ENCODE data around the gene FANCC.

The FANCC gene

DNA sequence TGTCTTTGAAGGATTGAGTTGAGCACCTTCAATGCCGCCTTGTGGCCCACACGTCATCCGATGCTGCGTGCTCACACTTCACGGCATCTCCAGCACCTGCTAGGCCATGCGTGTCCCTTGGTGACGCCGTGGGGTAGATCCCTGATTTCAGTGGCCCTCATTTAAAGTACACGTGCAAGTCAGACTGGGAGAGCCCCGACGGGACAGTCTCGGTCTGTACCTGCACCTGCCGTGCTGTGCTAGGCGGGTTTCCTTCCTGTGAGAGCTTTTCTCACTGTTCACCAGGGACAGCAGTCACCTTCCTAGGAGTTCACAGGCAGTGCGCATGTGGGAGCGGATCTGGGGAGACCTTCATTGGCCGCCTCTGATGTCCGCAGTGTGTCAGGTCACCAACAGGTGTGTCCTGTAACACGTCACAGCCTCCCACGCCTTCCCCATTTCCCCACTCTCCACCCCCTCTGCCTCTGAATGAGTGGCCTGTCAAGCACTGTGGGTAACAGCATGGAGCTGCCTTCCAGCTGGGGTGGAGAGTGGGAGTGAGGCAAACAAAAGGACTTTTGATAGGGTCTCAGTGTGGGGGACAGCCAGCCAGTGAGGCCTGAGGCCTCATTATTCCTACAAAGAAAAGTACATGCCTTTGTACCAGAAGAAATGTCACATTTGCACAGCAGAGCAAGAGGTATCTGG, 236.4 kb downstream of the FANCC start:
- DNase-seq, result no peak

DNA sequence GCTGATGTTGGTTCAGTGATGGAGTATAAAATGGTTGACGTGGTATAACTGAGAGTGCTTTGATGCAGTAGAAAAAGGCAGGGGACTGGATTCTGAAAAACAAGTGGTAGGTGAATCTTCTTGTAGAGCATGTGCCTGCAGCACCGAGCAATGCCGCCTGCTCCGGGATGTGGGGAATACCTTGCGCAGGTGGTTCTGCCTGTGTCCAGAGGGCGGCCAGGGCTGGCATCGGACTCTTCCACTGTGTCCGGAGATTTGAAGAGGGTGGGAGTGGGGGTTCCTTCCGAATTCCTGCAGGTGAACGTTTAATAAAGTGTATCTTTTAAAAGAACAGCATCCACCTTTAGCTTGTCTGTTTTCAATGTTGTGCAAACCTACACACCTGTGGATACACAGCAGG, 238.0 kb downstream of the FANCC start:
- no peak for DNase-seq

DNA sequence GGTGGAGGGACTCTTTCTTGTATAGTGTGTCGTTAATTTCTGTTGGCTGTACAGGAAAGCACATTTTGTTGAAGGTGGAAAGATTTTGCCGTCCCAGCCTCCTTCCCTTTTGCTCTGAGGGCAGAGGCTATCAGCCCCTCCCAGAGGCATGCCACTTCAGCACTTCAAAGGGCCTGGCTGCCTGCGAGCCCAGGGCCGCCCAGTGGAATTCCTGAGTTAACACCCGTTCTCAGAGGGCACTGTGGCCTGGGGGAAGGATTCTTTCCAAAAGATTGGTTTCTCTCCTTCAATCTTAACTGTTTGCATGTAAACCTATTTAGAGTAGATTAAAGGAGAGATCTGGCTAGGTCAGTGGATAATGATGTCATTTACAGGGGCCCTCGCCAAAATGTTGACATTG, 238.6 kb downstream of the FANCC start:
- no peak for DNase-seq

DNA sequence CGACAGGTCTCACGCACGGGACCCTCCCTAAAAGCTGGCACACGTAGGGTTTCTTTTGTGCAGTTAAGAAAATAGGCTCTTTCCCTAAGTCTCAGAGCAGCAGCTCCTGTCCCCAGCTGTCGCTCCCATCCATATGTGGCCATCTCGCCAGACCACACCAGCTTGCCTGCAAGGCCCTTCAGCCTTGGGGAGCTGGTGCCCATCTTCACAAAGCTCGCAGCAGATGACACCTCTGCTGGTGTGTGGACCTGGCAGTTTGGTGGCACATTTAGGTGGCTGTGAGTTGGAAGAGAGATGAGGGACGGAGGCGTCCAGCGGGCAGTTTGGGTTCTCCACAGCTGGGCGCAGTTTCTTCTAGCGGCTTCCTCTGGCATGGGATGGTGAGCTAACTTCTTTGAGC, 239.0 kb downstream of the FANCC start:
- no peak for DNase-seq

DNA sequence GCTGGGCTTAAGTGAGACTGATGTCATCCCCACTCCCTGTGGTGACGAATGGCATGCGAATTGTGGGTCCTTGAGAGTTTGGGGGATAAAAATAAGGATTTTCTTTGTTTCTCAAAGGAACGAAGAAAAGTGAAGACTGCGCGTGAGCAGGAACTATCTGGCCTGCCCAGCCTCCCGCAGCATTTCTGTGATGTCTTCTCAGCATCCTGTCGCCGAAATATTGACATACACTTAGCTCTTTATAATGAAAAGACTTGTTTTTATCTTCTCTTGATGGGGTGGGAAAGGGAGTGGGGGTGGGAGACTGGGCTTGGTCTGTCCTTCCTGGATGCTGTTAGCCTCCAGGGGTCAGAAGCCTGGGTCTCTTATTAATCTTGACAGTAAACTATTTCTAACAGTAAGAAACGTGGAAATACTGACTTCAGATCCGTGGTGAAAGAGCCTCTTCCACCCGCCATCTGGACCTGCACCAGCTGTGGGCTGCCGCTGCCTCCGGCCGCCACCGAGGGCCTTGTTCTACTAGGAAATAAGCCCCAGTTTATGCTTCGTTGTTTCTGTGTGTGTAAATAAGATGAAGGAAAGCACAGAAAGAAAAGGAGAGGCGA, 239.6 kb downstream of the FANCC start:
- no peak for DNase-seq

DNA sequence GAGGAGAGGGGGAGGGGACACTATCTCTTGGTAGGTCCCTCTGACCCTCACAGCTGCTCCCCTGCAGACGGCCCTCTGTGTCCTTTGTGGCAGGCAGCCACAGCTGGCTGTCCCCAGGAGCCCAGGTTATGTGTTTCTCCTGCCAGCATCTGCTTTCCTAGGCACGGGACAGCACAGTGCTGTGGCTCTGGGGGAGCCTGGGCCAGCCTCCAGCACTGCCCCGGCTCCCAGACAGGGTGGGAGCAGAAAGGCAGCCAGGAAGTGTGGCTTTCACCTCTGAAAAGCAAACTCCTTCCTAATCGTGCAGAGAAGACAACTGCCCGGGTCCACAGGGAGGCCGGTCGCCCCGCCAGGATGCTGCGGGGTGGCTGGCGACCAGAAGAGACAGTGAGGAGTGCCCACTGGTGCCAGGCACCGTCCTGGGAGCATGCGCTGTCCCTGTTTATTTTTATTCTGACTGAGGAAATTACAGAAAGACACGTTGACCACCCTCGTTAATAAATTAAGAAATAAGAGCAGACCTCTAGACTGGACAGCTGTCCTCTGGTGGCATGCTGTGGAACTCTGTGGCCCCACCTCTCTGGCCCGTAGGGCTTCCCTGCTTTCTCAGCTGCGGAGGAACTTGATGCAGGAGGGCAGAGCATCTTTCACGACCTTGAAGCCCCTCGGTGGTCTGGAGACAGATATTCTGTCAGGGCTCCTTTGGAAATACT, 240.3 kb downstream of the FANCC start:
- DNase-seq, result no peak

DNA sequence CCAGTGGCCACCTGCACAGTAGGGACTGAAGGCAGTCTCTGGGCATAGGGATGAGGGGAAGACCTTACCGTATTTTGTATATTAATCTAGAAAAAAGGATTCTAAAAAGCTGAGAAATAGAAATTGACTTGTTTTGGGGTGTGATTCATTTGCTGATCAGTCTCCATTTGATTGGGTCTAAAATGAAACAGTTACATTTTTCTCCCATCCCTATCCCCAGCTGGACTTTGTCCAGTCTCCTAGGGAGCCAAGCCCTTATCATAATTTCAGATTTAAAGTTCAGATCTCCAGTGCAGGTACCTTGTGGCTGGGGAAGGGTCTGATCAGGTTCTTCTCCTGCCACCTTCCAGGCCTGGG, 240.8 kb downstream of the FANCC start:
- no peak for DNase-seq

DNA sequence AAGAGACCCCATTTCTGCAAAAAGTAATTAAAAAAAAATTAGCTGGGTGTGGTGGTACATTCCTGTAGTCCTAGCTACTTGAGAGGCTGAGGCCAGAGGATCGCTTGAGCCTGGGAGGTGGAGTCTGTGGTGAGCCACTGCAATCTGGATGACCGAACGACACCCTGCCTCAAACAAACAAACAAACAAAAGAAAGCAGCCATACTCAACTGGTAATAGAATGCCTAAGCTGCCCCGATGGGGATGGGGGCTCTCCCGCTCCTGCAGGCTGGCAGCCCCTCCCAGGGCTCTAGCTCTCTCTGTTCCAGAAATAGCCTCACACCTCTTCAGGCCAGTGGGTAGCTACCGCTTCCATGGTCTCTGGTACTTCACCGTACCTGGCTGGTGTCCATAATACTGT, 241.8 kb downstream of the FANCC start:
- no peak for DNase-seq

DNA sequence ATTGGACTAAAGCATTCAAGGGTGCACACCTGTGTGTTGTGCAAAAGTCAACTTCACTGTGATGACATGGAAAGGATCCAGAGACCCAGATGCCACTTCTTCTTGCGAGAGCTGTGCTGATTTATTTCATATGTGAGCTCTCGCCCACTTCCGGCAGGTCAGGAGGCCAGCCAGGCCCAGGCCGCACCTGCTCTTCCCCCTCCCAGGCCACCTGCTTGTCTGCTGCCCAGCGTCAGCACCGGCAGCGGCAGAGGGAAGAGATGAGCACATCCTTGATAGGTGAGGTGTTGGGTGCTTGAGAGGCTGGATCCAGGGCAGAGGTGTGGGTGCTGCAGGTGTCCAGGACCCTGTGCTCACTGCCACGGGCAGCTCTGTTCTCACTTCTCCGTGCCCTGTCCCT, 242.9 kb downstream of the FANCC start:
- no peak for DNase-seq

DNA sequence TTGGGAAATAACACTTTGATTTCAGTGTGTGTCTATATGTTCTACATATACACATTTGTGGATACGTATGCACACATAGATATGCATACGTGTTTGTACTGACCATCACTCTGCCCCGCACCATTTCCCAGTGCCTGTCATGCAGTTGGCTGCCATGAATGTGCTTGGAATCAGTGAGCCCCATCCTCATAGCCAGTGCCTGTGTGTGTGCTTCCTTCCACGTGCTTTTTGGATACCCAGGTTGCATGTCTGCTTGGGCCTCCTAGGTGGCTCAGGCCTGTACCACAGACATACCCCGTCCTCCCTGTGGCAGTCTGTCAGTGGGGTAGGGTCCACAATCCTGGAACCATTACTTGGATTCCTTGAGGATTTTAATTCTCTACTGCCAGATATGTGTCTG, 243.6 kb downstream of the FANCC start:
- no peak for DNase-seq

DNA sequence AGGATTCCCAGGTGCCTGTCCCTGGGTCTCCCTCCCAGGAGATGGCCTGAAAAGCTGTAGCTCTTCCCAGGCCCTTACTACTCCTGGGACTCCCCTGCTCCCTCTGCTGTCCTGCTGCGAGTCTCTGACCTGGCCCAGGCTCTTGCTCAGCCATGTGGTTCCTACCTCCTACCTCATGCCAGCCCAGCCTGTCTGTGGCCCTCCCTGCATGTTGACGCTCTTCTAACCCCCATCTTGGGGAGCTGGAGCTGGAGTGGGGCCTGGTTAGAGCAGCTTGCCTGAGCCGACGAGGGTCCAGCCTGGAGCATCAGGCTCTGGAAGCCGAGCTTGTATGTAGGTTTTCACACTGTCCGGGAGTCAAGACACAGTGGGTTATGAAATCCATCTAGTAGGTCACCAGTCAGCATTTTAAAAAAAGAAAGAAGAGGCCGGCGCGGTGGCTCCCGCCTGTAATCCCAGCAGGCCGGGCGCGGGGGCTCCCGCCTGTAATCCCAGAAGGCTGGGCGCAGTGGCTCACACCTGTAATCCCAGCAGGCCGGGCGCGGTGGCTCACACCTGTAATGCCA, 244.4 kb downstream of the FANCC start:
- no peak for DNase-seq

DNA sequence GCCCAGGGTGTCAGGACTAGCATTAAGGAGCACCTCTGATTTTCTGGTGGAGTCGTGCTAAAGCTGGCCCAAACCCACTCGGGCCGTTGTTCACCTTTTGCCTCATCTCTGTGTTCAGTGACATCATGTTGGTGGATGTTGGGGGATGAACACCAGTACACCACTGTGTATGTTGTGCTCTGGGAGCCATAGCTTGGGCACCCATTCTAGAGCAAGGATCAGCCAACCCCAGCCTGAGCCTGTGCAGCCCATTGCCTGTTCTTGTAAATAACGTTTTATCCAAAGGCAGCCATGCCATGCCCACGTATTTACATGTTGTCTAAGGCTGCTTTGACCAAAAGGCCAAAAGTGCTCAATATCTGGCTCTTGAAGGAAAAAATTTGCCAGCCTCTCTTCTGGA, 245.6 kb downstream of the FANCC start:
- DNase-seq, result no peak

DNA sequence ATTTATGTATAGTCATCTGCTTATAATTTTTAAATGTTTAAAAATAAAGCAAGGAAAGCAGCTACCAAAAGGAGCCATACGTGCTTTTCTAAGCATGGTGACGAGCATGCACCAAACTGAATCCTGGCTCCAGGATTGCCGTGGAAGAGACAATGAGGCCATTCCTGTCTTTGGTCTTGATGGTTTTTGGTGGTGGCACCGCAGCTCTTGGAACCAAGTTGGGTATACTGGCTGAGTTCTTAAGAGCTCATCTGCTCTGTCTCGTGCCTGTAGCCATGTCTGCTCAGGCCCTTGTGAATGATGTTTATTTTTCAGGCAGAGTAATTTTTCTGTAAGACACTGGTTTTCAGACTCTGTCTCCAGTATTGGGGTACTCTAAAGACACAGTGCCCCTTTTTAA, 246.1 kb downstream of the FANCC start:
- no peak for DNase-seq

DNA sequence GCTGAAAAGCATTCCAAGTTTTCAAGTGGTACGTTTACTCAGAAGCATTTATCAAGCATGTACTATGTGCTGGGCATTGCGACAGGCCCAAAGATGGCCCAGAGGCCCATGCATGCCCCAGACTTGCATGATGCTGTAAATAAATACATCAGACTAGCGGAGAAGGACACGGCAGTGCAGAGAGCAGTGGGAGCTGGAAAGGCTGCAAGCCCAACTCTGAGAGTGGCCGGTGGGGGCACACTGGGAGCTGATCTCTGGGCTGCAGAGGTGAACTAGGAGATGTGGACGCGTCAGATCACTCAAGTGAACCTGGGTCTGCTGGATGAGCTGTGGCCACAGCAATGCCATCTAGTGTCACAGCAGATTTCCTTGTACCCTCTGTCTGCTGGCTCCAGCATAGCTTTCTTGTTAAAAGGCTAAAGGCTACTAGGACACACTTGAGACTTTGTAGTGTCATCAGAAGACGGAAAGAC, 246.9 kb downstream of the FANCC start:
- no peak for DNase-seq

DNA sequence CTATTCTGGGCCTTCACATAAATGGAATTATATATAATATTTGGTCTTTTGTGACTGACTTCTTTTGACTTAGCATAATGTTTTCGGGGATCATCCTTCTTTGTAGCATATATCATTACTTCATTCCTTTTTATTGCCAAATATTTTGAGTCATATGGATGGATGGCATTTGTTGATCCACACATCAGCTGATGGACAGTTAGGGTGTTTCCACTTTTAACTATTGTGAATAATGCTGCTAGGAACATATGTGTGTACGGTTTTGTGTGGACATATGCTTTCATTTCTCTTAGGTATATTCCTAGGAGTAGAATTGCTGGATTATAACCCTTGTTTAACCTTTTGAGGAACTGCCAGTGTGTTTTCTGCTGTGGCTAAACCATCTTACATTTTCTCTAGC, 249.6 kb downstream of the FANCC start:
- no peak for DNase-seq

DNA sequence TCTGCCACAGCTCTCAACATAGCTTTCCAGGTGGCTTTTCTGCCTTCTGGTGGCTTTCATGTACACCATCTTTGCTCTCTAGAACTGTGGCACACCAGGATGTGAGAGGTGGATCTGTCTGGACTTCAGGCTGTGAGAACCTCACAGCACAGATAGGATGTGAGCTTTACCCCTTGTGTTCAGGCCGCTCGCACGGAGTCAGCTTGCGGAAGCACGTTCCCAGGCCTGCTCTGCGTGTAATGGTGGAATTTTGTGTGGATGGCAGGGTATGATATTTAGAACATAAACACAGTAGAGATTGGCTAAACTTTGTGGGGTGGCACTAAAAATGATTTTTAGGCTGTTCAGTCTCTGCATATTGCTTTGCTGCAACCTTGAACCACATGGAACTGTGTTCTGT, 250.5 kb downstream of the FANCC start:
- DNase-seq, result no peak

DNA sequence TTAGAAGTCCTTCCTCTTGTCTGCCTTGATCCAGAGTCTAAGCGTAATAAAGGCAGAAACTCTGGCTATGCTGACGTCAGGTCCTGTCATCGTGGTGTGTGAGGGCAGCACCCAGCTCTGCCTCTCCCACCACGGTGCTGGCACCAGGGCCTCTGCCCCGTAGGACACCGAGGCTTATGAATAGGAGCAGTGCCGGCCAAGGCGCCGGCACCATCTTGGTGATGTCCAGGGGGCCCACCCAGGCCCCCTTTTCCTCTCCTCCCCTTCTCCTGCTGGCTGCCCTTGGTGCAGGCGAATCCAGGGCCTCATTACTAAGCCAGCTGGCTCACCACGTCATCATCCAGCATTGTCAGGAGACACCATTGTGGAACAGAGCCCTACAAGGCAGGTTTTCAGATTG, 252.3 kb downstream of the FANCC start:
- DNase-seq, result no peak

DNA sequence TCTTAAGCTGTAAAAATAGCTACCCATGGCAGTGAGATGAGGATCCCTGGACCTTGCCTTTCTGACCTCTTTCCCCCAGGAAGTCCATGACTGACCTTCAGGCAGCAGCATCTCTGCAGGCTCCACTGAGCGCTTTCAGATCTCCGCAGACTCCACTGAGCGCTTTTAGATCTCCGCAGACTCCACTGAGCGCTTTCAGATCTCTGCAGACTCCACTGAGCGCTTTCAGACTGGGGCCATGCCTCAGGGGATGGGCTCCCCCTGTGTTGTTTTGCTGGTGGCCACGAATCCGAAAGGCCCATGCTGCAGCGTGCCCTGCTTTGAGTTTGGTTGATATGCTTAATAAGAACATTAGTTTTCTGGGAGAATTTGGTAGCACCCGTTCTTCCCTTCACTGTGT, 254.2 kb downstream of the FANCC start:
- no peak for DNase-seq

DNA sequence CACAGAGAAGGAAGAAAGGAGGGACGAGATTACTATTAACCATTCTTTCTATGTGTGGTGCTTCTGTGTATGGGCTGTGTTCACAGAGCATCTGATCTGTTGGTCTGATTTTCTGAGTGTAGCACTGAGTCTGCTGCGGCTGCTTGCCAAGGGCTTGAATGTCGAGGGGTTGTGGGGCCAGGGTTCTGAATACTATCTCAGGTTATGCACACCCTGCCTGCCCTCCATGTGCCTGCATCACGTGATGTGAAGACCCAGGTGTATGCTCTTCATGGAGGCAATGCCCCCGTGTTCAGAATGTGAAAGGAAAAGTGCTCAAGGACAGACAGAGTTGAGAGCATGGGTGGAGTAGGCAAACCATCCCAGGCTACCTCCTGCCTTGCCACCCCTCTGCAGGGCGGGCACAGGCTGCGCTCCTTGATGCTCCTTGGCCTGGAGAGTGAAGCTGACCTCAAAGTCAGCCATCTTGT, 254.9 kb downstream of the FANCC start:
- DNase-seq, result no peak

DNA sequence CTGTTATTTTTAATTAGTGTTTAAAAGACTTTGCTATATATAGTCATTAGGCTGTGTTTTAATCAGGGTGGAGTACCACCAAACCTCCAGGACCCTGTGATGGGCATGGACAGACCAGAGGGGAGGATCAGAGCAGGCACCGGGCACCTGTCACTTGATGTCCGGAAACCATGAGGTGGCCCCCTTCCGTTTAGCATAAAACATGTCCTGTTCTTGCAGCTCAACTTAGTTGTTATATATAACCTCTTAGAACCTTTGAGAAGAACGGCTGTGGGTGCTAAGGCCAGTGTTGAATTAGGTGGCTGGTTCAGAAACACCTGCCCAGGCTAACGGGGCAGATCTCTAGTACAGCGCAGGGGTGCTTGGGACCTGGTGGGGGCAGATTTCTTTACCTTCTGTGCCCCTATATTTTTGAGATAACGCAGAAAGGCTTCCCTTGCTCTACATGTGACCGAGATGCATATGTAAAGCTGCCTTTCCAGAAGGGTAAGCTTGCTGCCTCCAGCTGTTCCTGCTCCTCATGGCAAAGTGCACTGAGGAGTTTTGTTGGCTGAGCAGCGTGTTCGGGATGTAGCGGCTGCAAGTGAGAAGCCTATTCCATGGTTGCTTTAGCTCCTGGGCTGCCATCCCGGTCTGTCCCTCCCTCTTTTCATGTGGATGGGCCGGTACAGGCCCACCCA, 255.5 kb downstream of the FANCC start:
- no peak for DNase-seq

DNA sequence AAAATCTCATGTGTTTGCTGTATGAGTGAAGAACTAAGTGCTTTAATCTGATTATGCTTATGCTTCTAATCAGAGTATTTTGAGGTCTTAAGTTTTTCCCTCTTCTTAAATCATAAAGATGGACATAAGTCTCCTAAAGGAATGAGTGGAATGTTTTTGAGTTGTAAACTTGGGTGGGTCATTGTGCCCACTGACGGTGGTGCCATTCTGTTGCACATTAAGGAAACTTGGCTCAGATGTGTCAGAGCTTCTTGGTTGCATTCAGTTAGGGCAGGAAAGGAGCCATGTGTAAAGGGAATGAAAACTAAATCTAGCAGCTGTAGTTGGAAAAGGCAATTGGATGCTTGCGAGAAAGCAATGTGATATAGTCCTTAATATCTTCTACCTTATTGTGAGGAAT, 256.6 kb downstream of the FANCC start:
- DNase-seq, result no peak

DNA sequence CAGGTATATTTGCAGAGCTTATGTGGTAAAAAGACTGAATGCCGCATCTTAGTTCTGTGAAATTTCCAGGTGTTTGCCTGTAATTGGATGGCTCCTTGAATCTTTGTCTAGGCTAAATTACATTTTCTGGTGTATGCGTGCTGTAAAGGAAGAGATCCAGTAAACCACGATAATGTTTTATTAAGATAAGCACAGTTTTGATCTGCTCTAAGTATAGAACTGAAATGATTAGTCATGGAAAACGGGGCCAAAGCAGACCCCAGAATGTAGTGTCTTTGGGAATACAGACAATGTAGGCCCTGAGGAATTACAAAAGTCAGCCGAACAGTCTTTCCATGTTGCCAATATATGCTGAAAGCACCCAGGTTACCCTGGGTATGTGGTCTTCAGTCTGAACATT, 257.3 kb downstream of the FANCC start:
- DNase-seq, result no peak

DNA sequence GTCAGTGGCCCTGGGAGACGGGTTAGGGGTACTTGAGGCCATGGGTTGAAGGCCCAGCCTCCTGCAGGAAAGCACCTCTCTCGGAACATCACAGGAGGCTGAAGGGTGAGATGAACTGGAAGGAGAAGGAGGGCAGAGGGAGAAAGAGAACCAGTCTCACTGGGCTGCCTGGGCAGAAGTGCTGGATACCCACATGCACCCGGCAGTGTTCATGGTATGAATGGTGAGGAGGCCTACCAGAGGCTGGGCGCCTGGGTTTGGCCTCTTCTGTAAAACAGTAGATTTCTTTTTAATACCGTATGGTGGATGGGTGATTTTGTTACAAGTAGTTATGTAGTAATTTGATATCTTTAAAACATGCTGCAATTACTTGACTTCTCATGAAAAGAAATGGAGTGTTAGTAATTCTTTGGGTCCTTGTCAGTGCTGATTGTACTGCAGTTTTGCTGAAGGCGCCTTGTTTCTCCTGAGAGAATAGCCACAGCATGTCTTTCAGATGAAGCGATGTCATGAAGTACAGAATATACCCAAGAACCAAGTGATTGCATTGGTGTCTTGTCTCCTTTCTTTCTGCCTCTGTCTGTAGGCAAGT, 258.6 kb downstream of the FANCC start:
- no peak for DNase-seq

Measured in RPMI8226 (cell line).